Measurements from ENCODE around the gene CNPY4. TPM values are rescaled to one million over a fixed set of nuclear protein-coding genes. Genes with fewer than 3 reads are reported as not detected.

Gene CNPY4
- total RNA-seq, 1 donor: 25.0 TPM

DNA sequence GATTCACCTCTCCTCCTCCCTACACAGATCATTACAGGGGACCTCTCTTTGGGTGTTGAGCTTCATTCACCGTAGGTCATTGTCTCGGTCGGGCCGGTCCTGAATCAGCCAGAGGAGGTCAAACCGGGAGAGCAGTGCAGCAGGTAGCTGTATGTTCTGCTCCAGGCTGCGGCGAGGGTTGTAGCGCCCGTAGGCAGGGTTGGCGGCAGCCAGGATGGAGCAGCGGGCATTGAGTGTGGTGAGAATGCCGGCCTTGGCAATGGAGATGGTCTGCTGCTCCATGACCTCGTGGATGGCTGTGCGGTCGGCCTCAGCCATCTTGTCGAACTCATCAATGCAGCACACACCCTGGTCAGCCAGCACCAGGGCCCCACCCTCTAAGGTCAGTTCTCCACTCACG is 23.7 kb upstream of the CNPY4 start:
- peaks cover 59% of the 10 kb centered on the region for H3K79me2 ChIP-seq (ENCODE audit: insufficient read depth, low read length)
- H4K20me1 ChIP-seq (ENCODE audit: insufficient read depth, low read length): peaks cover 7% of the 10 kb centered on the region
- no peak overlapping the region for H3K27ac ChIP-seq (ENCODE audit: low read depth, low read length)

DNA sequence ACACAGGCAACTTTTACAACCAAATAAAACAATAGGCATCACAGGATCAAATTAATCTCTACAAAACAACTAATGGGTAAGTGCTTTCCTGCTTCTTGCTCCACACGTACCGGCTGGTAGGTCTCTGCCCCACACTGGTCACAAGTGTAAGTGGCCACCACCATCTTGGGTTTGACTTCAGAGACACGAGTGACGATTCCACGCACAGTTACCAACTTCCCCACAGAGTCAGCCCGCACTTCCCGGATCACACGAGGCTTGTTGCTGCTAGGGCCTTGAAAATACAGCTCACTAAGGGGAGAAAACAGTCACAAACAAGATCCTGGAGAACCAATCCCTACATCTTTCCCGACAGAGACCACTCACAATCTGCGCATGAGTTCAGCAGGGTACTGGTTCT is 20.5 kb upstream of the CNPY4 start:
- Histone ChIP-seq H3K4me2 (ENCODE audit: insufficient read depth, low read length) (peak overlapping the region; percentile 97), H3K36me3 (ENCODE audit: insufficient read depth, low read length) (peaks cover 58% of the 10 kb centered on the region), H3K9me3 (ENCODE audit: low read depth, low read length) (no peaks in the 10 kb centered on the region), H3K4me1 (ENCODE audit: insufficient read depth, low read length) (peaks cover 25% of the 10 kb centered on the region), H3K4me3 (ENCODE audit: insufficient read depth, low read length) (no peak overlapping the region), H2AFZ (ENCODE audit: low read length) (no peak overlapping the region), H3K79me2 (ENCODE audit: insufficient read depth, low read length) (peaks cover 49% of the 10 kb centered on the region), H3K27ac (ENCODE audit: low read depth, low read length) (no peak overlapping the region), H3K27me3 (ENCODE audit: insufficient read depth, low read length) (no peaks in the 10 kb centered on the region), H4K20me1 (ENCODE audit: insufficient read depth, low read length) (peaks cover 1% of the 10 kb centered on the region)
- TF ChIP-seq, protein P1, sequence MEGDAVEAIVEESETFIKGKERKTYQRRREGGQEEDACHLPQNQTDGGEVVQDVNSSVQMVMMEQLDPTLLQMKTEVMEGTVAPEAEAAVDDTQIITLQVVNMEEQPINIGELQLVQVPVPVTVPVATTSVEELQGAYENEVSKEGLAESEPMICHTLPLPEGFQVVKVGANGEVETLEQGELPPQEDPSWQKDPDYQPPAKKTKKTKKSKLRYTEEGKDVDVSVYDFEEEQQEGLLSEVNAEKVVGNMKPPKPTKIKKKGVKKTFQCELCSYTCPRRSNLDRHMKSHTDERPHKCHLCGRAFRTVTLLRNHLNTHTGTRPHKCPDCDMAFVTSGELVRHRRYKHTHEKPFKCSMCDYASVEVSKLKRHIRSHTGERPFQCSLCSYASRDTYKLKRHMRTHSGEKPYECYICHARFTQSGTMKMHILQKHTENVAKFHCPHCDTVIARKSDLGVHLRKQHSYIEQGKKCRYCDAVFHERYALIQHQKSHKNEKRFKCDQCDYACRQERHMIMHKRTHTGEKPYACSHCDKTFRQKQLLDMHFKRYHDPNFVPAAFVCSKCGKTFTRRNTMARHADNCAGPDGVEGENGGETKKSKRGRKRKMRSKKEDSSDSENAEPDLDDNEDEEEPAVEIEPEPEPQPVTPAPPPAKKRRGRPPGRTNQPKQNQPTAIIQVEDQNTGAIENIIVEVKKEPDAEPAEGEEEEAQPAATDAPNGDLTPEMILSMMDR (IDR thresholded peaks at IDR 0.05; ENCODE audit: extremely low read depth, low read depth, low read length): no peak
- DNase-seq (ENCODE audit: insufficient read length, low spot score, missing footprints): no peak

More for the DNA sequence above, 23.7 kb upstream of the CNPY4 start:
- Histone ChIP-seq H2AFZ (ENCODE audit: low read length) (no peak overlapping the region), H3K4me2 (ENCODE audit: insufficient read depth, low read length) (no peak overlapping the region), H3K4me1 (ENCODE audit: insufficient read depth, low read length) (peaks cover 9% of the 10 kb centered on the region), H3K9me3 (ENCODE audit: low read depth, low read length) (no peaks in the 10 kb centered on the region), H3K4me3 (ENCODE audit: insufficient read depth, low read length) (no peak overlapping the region), H3K36me3 (ENCODE audit: insufficient read depth, low read length) (peaks cover 89% of the 10 kb centered on the region), H3K27me3 (ENCODE audit: insufficient read depth, low read length) (no peaks in the 10 kb centered on the region)
- TF ChIP-seq, protein P1 (IDR thresholded peaks at IDR 0.05; ENCODE audit: extremely low read depth, low read depth, low read length): no peak
- no peak for DNase-seq (ENCODE audit: insufficient read length, low spot score, missing footprints)

DNA sequence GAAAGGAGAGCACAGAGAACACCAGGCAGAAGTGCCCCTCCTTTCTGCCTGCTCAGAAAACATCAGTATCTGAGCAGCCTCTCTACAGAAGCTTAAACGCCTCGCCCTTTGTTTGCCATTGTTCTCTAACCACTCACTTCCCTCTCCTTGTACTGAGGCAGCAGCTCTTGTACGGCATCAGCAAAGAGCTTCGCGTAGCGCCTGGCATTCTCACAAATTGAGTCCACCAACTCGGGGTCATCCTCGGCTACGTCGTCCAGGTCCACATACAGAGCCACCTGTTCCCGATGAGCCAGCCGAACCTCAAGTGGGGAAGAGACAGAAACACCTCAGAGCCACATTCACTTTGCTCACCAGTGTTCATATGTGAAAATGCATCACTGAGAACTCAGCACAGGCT is 20.0 kb upstream of the CNPY4 start:
- DNase-seq (ENCODE audit: insufficient read length, low spot score, missing footprints): no peak
- Histone ChIP-seq H3K4me1 (ENCODE audit: insufficient read depth, low read length) (peaks cover 25% of the 10 kb centered on the region), H4K20me1 (ENCODE audit: insufficient read depth, low read length) (no peaks in the 10 kb centered on the region), H3K4me2 (ENCODE audit: insufficient read depth, low read length) (peak overlapping the region; percentile 97), H3K4me3 (ENCODE audit: insufficient read depth, low read length) (peak overlapping the region; percentile 90), H2AFZ (ENCODE audit: low read length) (no peak overlapping the region), H3K36me3 (ENCODE audit: insufficient read depth, low read length) (peaks cover 58% of the 10 kb centered on the region), H3K9me3 (ENCODE audit: low read depth, low read length) (no peaks in the 10 kb centered on the region), H3K27ac (ENCODE audit: low read depth, low read length) (peak overlapping the region; percentile 58), H3K79me2 (ENCODE audit: insufficient read depth, low read length) (peaks cover 45% of the 10 kb centered on the region), H3K27me3 (ENCODE audit: insufficient read depth, low read length) (no peaks in the 10 kb centered on the region)
- TF ChIP-seq, protein P1 (IDR thresholded peaks at IDR 0.05; ENCODE audit: extremely low read depth, low read depth, low read length): no peak

DNA sequence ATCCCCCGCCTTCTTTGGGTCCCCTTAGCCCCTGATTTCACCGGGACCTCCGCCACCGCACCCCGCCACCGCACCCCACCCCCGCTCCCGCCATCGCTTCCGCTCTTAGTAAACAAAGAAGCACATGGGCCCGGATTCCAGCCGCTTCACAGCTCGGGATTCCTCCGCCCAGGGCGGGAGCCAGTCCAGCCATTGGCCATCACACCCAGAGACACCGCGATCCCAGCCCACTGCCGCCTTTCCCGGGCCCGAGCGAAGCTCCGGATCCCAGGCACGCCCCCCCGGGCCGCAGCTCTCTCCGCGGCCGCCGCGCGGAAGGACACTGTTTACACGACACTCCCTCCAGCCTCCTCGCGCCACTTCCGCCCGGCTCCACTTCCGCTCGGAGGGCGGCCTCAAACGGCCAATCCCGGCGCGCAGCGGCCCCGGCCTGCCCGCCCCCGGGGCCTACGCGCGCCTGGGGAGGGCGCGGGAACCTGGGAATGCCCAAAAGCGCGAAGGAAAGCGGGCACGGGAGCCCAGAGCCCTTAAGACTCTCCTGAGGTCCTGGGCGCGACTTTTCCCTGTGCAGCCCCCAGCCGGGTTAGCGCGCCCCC is 18.9 kb upstream of the CNPY4 start:
- Histone ChIP-seq H3K27me3 (ENCODE audit: insufficient read depth, low read length) (no peaks in the 10 kb centered on the region), H3K27ac (ENCODE audit: low read depth, low read length) (peak overlapping the region; percentile 76), H3K4me1 (ENCODE audit: insufficient read depth, low read length) (peaks cover 25% of the 10 kb centered on the region), H4K20me1 (ENCODE audit: insufficient read depth, low read length) (no peaks in the 10 kb centered on the region), H3K79me2 (ENCODE audit: insufficient read depth, low read length) (peaks cover 42% of the 10 kb centered on the region), H3K9me3 (ENCODE audit: low read depth, low read length) (no peaks in the 10 kb centered on the region), H3K36me3 (ENCODE audit: insufficient read depth, low read length) (peaks cover 50% of the 10 kb centered on the region), H3K4me2 (ENCODE audit: insufficient read depth, low read length) (peak overlapping the region; percentile 97), H3K4me3 (ENCODE audit: insufficient read depth, low read length) (peak overlapping the region; percentile 90), H2AFZ (ENCODE audit: low read length) (peak overlapping the region; percentile 57)
- TF ChIP-seq, protein P1 (IDR thresholded peaks at IDR 0.05; ENCODE audit: extremely low read depth, low read depth, low read length): no peak
- peak; percentile 99 for DNase-seq (ENCODE audit: insufficient read length, low spot score, missing footprints)

Data from osteoblast (primary cell).